SIG-M5 (cell line): ENCODE results near the gene DNAL4.

Experiments used
- DNase-seq: peaks from one replicate; lab custom pipeline; 2025; lab: John Stamatoyannopoulos, UW

Gene DNAL4

GRCh38 chr22:38758276-38758945 is 35.5 kb downstream of the DNAL4 start:
- no peak for DNase-seq

- DNase-seq: no peak
Observed at GRCh38 chr22:38757464-38757757, 36.5 kb downstream of the DNAL4 start.

- DNase-seq: no peak
Observed at GRCh38 chr22:38756711-38757463, 37.1 kb downstream of the DNAL4 start.

- DNase-seq: peak; percentile 16
Observed at GRCh38 chr22:38755911-38756532, 37.9 kb downstream of the DNAL4 start, which contains the start of gene SUN2. Gene SUN2, minus strand, starts transcription at chr22:38755998. Its CDS starts 3,370 bp downstream, at chr22:38752628.

- no peak for DNase-seq
Observed at GRCh38 chr22:38755155-38755910, 38.6 kb downstream of the DNAL4 start.

GRCh38 chr22:38754751-38755154 is 39.2 kb downstream of the DNAL4 start:
- DNase-seq: peak; percentile 64

GRCh38 chr22:38753948-38754750 is 39.8 kb downstream of the DNAL4 start:
- no peak for DNase-seq

GRCh38 chr22:38751422-38752346 is 42.3 kb downstream of the DNAL4 start:
- DNase-seq: peak; percentile 48

- DNase-seq: no peak
Observed at GRCh38 chr22:38751066-38751421, 42.9 kb downstream of the DNAL4 start.

- DNase-seq: no peak
Observed at GRCh38 chr22:38750638-38751037, 43.3 kb downstream of the DNAL4 start.

GRCh38 chr22:38750104-38750503 is 43.8 kb downstream of the DNAL4 start:
- no peak for DNase-seq

- DNase-seq: no peak
Observed at GRCh38 chr22:38748487-38749136, 45.3 kb downstream of the DNAL4 start.

- no peak for DNase-seq
Observed at GRCh38 chr22:38745676-38746460, 48.1 kb downstream of the DNAL4 start.

GRCh38 chr22:38744981-38745380 is 49.0 kb downstream of the DNAL4 start:
- no peak for DNase-seq

- DNase-seq: no peak
Observed at GRCh38 chr22:38742176-38742942, 51.6 kb downstream of the DNAL4 start.

- DNase-seq: no peak
Observed at GRCh38 chr22:38741576-38741975, 52.4 kb downstream of the DNAL4 start.

GRCh38 chr22:38741166-38741565 is 52.8 kb downstream of the DNAL4 start:
- no peak for DNase-seq

GRCh38 chr22:38740754-38741153 is 53.2 kb downstream of the DNAL4 start:
- DNase-seq: no peak
